GM12873 (cell line): Measurements from ENCODE around the gene SMARCD3.

Experiments used
- CTCF ChIP-seq: IDR thresholded peaks from 2 replicates; pipeline ENCODE4 v1.5.1; 2012; ENCODE audit warnings: low read depth, mild to moderate bottlenecking, moderate library complexity, low read length, control low read depth; ENCODE audit not compliant: insufficient read depth; ENCODE audit errors: missing control alignments

SMARCD3 gene

DNA sequence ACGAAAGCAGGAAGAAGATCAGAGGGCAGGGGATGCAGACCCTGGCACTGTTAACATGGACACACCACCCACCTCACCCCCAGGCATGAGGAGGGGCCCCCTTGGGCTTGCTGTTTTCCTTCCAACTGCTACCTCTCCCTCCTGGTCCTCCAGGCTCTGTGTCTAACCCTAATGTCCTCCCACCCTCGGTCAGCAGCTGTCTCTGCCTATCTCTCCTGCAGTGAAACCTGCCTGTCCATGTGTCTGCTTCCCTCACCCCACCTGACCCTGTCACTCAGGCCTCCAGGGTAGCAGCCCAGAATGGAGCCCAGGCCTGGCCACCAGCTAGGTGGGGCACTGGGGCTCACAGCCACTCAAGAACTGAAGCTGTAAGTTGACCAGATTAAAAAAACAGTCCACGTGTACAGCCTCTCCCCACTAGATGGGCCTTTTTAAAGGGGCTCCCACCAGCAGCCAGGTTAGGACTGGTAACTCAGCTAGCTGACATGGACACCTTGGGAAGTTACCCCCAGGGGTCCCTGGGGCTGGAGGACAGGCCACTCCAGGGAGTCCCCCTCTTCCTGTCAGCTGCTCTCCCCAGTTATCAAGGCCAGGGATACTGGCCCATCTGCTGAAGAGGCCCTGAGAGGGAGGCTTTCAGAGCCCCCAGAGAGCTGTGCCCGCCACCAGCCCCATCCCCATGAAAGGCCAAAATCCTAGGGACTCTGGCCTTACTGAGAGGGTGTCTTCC is 1.5 kb downstream of the SMARCD3 start:
- TF ChIP-seq CTCF = no peak

DNA sequence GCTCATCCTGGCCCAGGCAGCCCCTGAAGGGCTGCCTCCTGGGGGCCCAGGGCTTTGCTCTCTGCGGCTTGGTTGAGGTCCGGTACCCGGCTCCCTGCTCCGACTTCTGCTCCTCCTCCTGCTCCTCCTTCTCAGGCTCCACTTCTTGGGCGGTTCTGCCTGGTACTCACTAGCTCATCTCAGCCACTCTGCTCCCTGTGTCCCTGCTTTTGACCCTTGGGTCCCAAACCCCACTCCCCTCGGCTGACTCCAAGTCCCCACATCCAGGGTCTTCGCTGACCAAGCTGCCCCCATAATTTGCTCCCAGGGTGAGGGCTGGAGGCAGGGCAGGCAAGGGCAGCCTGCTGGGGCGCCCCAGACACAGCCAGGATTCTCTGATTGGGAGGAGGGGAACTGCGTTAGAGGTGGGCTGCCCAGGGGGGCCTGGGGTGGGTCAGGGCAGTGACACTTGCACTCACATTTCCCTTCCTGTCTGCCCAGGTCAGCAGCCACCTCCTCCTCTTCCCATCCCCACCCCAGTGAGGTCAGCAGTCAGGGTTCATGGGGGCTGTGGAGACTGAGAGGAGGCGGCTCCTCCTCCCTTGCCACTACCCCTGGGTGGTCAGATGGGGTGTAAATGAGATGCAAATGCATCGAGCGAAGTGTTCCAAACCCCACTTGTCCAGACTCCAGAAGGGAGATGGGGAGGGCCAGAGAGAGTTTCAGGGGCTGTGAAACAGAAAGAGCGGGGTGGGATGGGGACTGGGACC is 2.2 kb downstream of the SMARCD3 start:
- no peak for TF ChIP-seq CTCF

DNA sequence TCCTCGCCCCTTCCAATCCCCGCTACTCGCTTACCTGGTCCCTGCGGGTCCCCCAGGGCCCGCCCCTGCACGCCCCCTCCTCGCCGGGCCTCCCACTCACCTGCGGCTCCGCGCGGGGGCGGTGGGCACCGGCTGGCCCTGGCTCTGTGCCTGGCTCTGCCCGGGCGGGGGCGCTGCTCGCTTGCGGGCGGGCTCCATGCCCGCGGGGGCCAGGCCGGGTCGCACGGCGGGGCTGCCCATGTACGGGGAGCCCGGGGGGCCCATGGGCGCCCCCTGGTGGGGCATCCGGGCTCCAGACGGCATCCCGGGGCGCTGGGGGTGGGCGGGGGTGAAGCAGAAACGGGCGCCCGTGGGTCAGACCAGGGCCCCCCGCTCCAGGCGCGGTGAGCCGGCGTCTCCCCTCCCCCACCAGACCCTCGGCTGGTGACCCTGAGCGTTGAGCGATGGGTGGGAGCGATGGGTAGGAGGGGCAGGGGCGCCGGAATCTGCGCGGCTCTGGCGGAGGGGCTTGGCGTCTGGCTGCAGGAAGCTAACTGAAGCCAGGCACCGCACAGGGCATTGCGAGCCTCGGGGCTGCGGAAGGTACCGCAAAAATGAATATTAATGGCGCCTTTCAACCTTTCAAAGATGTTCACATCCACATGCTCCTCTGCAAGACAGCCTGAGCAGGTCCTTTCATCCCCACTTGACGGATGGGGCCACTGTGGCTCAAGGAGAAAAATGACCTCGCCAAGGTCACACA is 3.0 kb downstream of the SMARCD3 start:
- TF ChIP-seq CTCF = peak; percentile 54

DNA sequence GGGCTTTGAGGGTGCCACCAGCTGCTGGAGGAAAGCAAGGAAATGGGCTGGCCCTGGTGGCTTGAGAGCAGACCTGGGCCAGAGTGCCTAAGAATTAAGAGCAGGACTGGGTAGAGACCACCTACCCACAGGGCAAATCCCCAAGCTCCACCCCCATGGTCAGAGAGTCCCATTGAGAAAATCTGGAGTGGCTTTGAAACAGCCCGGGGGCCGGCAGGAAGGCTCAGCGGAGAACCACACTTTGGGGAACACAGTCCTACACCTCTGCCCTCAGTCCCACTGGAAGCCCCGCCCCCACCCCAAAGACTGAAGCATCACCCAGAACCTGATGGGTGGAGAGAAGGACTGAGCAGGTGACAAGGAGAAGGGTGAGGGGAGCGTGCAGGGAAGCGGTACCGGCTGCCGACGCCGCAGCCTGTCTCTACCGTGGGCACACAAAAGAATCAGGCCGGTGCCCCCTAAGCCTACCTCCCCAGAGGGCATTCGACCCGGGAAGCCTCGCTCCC is 3.6 kb downstream of the SMARCD3 start:
- no peak for TF ChIP-seq CTCF

GRCh38 chr7:151244196-151244840 is 4.2 kb downstream of the SMARCD3 start:
- TF ChIP-seq CTCF = peak; percentile 86

- TF ChIP-seq CTCF = no peak
Measured at GRCh38 chr7:151243408-151244195, 4.9 kb downstream of the SMARCD3 start.

DNA sequence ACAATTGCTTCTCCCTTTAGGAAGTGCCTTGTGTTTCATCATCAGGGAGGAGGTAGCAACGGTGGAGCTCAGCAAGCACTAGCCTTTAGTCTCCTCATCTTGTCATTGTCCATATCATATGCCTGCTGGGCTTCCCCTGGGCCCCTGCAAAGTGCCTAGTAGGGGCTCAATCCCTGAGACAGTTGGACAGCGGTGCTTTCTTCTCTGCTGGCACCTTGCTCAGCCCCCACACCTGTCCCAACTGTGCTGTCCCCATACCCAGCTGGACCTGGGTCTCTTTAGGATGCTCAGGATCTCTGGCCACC is 5.5 kb downstream of the SMARCD3 start:
- no peak for TF ChIP-seq CTCF
